NCI-H226 (cell line): ENCODE data around the gene KRTAP5-8.
"Not testable (repeated sequence)": the region's sequence is repeated elsewhere in the genome, so short reads cannot be mapped to it uniquely, and the experiment has no call there.

ENCODE experiments used
- DNase-seq: peaks from one replicate; pipeline ENCODE4 v3.0.0-alpha.2; 2015

KRTAP5-8 gene

GRCh38 chr11:71518506-71519471, 19.0 kb upstream of the KRTAP5-8 start:
- no peak for DNase-seq

- DNase-seq: no peak
Measured at GRCh38 chr11:71519546-71519945, 18.3 kb upstream of the KRTAP5-8 start.

- DNase-seq: no peak
Measured at GRCh38 chr11:71525188-71525937, 12.5 kb upstream of the KRTAP5-8 start.

- no peak for DNase-seq
Measured at GRCh38 chr11:71525938-71526495, 11.8 kb upstream of the KRTAP5-8 start.

- not testable (repeated sequence) for DNase-seq
Measured at GRCh38 chr11:71526796-71527575, 10.8 kb upstream of the KRTAP5-8 start, which contains the start of gene KRTAP5-7. TSS of gene KRTAP5-7 (plus strand) at chr11:71527267. CDS start at chr11:71527301, 34 bp downstream.

- DNase-seq: no peak
Measured at GRCh38 chr11:71527576-71528210, 10.1 kb upstream of the KRTAP5-8 start.

- DNase-seq: no peak
Measured at GRCh38 chr11:71530602-71531001, 7.2 kb upstream of the KRTAP5-8 start.

- DNase-seq: no peak
Measured at GRCh38 chr11:71532036-71532610, 5.7 kb upstream of the KRTAP5-8 start.

- DNase-seq: not testable (repeated sequence)
Measured at GRCh38 chr11:71534711-71535608, 2.9 kb upstream of the KRTAP5-8 start.

GRCh38 chr11:71535825-71536224, 2.0 kb upstream of the KRTAP5-8 start:
- DNase-seq: no peak

- no peak for DNase-seq
Measured at GRCh38 chr11:71537537-71537936, 288 bp upstream of the KRTAP5-8 start.

- DNase-seq: no peak
Measured at GRCh38 chr11:71538666-71538990, 803 bp downstream of the KRTAP5-8 start.

- DNase-seq: no peak
Measured at GRCh38 chr11:71539017-71539416, 1.2 kb downstream of the KRTAP5-8 start.

- DNase-seq: not testable (repeated sequence)
Measured at GRCh38 chr11:71539971-71540370, 2.1 kb downstream of the KRTAP5-8 start.

GRCh38 chr11:71540521-71541304, 2.9 kb downstream of the KRTAP5-8 start:
- not testable (repeated sequence) for DNase-seq

GRCh38 chr11:71542382-71542781, 4.6 kb downstream of the KRTAP5-8 start:
- DNase-seq: no peak

- no peak for DNase-seq
Measured at GRCh38 chr11:71542879-71543777, 5.3 kb downstream of the KRTAP5-8 start.

GRCh38 chr11:71543866-71544265, 6.0 kb downstream of the KRTAP5-8 start:
- DNase-seq: no peak
